ENCODE measurements around the gene FOXA1.
"Not testable (repeated sequence)": the region's sequence is repeated elsewhere in the genome, so short reads cannot be mapped to it uniquely, and the experiment has no call there.

FOXA1 gene

GRCh38 chr14:37555596-37555995 is 39.5 kb downstream of the FOXA1 start:
- not testable (repeated sequence) for DNase-seq (ENCODE audit: low read depth)

GRCh38 chr14:37553935-37554550 is 41.0 kb downstream of the FOXA1 start:
- no peak for DNase-seq (ENCODE audit: low read depth)

- no peak for DNase-seq (ENCODE audit: low read depth)
These were observed 43.9 kb downstream of the FOXA1 start for GRCh38 chr14:37551119-37551518.

- no peak for DNase-seq (ENCODE audit: low read depth)
These were observed 44.5 kb downstream of the FOXA1 start for GRCh38 chr14:37550511-37550910.

GRCh38 chr14:37546621-37547447 is 48.2 kb downstream of the FOXA1 start:
- DNase-seq (ENCODE audit: low read depth), result no peak

GRCh38 chr14:37545174-37545573 is 49.9 kb downstream of the FOXA1 start:
- DNase-seq (ENCODE audit: low read depth), result no peak

GRCh38 chr14:37544407-37544806 is 50.6 kb downstream of the FOXA1 start:
- no peak for DNase-seq (ENCODE audit: low read depth)

- DNase-seq (ENCODE audit: low read depth), result no peak
These were observed 55.1 kb downstream of the FOXA1 start for GRCh38 chr14:37539992-37540391.
